K562 (cell line): ENCODE results near the gene MVP. TPM values are rescaled to one million over a fixed set of nuclear protein-coding genes. Genes with fewer than 3 reads are reported as not detected.

Experiments
- CBX1 ChIP-seq: sonication (generic); IDR thresholded peaks from 2 replicates; pipeline ENCODE4 v1.6.1; 2016; ENCODE audit warnings: antibody characterized with exemption, low read depth, mild to moderate bottlenecking
- CHD4 ChIP-seq: fragments of 200-600 bp; sonication (generic); IDR thresholded peaks from 3 replicates; pipeline ENCODE4 v1.6.1; 2012; ENCODE audit warnings: low read depth, mild to moderate bottlenecking, mixed read lengths, low read length, inconsistent platforms; ENCODE audit not compliant: insufficient read depth, insufficient replicate concordance, poor library complexity, severe bottlenecking
- MAZ ChIP-seq, 2 experiments: fragments of 450-650 bp in 1 of 2; sonication (generic) in 1 of 2; formaldehyde crosslinking; IDR thresholded peaks in 1 of 2; conservative IDR thresholded peaks in 1 of 2; 2 replicates each; pipeline versions ENCODE4 v1.4.0 to v1.5.0; 2020; ENCODE audit warnings: mild to moderate bottlenecking in 1 of 2, missing genetic modification reagents in 1 of 2
- MCM2 ChIP-seq: fragments of 450-650 bp; IDR thresholded peaks from 2 replicates; pipeline ENCODE4 v1.6.1; 2017; ENCODE audit warnings: low read depth, mild to moderate bottlenecking
- PRMT5 ChIP-seq: sonication (generic); formaldehyde crosslinking; IDR thresholded peaks from 2 replicates; pipeline ENCODE4 v1.5.0; 2020; ENCODE audit warnings: missing genetic modification reagents
- RUNX1 ChIP-seq: sonication (generic); IDR thresholded peaks from 2 replicates; pipeline ENCODE4 v1.6.1; 2016; ENCODE audit warnings: antibody characterized with exemption, low read depth
- SRSF1 ChIP-seq: fragments of 200-400 bp; formaldehyde crosslinking; IDR thresholded peaks from 2 replicates; pipeline ENCODE4 v1.6.1; 2017; ENCODE audit warnings: mild to moderate bottlenecking, low read depth, low read length, moderate library complexity
- ZNF217 ChIP-seq: sonication (generic); formaldehyde crosslinking; IDR thresholded peaks from 2 replicates; pipeline ENCODE4 v1.8.0; 2022; ENCODE audit warnings: mild to moderate bottlenecking, missing genetic modification reagents
- polyA plus RNA-seq, 8 experiments: library from polyadenylated mRNA; depleted of rRNA in 4 of 8; stranded (reverse) in 5 of 8; unstranded in 3 of 8; fragments of >200 nt; fragmentation: Nextera tagmentation in 2 of 8; fragmentation: Illumina TruSeq in 1 of 8; extraction: Ambion mirVana in 2 of 8; extraction: Trizol in 1 of 8; gene quantifications; 2 replicates each; pipeline versions ENCODE4 v1.2.1 to v1.2.3, GENCODE V29; 2011 to 2014; ENCODE audit warnings: inconsistent platforms in 1 of 8, missing spikeins in 1 of 8
- total RNA-seq, 7 experiments: library from RNA; depleted of rRNA in 6 of 7; stranded (reverse); fragments of >200 nt in 6 of 7; fragmentation: Illumina TruSeq in 2 of 7; extraction: Trizol in 2 of 7; gene quantifications; 2 replicates each; pipeline versions ENCODE4 v1.2.1 to v1.2.3, GENCODE V29; 2011 to 2021; ENCODE audit warnings: low replicate concordance in 1 of 7
- TF ChIP-seq, protein P1 (sequence below): sonication (generic); formaldehyde crosslinking; IDR thresholded peaks from 2 replicates; pipeline ENCODE4 v1.8.0; 2022; ENCODE audit warnings: mild to moderate bottlenecking, missing genetic modification reagents
- TF ChIP-seq, protein P2 (sequence below): fragments of 450-650 bp; conservative IDR thresholded peaks from 2 replicates; pipeline ENCODE4 v1.6.1; 2016; ENCODE audit warnings: missing genetic modification characterization, low read depth, mild to moderate bottlenecking, missing compliant biosample characterization, moderate library complexity
- TF ChIP-seq, protein P3 (sequence below): fragments of 250-450 bp; sonication (Bioruptor Pico); IDR thresholded peaks from 2 replicates; pipeline ENCODE4 v1.5.0; 2020; ENCODE audit warnings: mild to moderate bottlenecking
- TF ChIP-seq, protein P4 (sequence below): fragments of 450-650 bp; formaldehyde crosslinking; IDR thresholded peaks from 2 replicates; pipeline ENCODE4 v1.4.0; 2020; ENCODE audit warnings: mild to moderate bottlenecking, moderate library complexity
- TF ChIP-seq, protein P5 (sequence below): IDR thresholded peaks from 3 replicates; pipeline ENCODE4 v1.6.1; 2011; ENCODE audit warnings: borderline replicate concordance, mild to moderate bottlenecking; ENCODE audit not compliant: insufficient read length, insufficient read depth
- TF ChIP-seq, protein P6 (sequence below), 2 experiments: IDR thresholded peaks; 2 replicates each; pipeline ENCODE4 v1.6.1; 2011; ENCODE audit warnings: borderline replicate concordance in 1 of 2, control low read depth in 1 of 2, low read depth in 1 of 2, low read length in 1 of 2, mild to moderate bottlenecking in 1 of 2, mixed read lengths in 1 of 2, moderate library complexity in 1 of 2; ENCODE audit not compliant: insufficient read depth in 1 of 2, insufficient read length in 1 of 2, poor library complexity in 1 of 2, severe bottlenecking in 1 of 2; ENCODE audit errors: extremely low read depth in 1 of 2
- TF ChIP-seq, protein P7 (sequence below), 2 experiments: fragments of 450-650 bp in 1 of 2; sonication (generic) in 1 of 2; formaldehyde crosslinking in 1 of 2; IDR thresholded peaks in 1 of 2; conservative IDR thresholded peaks in 1 of 2; 2 replicates each; pipeline versions ENCODE4 v1.6.1 to v1.8.1; 2016 to 2023; ENCODE audit warnings: mild to moderate bottlenecking in 2 of 2, moderate library complexity in 2 of 2, inconsistent platforms in 1 of 2, missing genetic modification reagents in 1 of 2

Gene MVP
- total and polyA plus RNA-seq, 9 of the 15 experiments (the other 6 are each of a cell fraction or from before 2014, with no cell fraction given): 0.39 to 1.9 (median 0.76) TPM; not detected in 2

DNA sequence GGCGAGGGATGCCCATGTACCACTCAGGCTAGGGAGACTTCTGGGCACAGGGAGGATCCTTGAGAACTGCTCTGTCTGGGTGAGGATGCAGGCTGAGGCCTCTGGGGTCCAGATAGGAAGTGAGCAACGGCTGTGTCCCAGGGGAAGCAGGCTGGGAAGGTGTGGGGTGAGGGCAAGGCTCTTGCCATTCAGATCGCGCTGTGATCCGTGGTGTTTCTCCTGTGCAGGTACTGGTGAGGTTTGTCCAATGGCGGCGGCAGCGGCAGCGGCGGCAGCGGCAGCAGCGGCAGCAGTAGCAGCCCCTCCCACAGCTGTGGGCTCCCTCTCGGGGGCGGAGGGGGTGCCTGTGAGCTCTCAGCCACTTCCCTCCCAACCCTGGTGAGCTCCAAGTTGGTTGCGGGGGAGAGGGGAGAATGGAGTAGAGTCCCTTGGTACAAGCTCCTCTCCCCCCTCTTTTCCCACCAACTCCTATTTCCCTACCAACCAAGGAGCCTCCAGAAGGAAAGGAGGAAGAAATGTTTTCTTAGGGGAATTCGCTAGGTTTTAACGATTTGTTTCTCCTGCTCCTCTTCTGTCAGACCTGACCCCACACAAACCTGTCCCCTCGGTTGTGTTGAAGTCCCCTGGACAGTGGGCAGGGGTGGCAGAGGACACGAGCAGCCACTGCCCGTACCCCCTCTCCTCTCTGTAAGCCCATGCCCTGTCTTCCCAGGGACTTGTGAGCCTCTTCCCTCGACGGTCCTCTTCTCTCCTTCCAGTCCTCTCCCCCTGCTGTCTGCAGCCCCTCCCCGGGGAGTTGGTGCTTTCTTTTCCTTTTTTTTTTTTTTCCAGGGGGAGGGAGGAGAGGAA, 10.2 kb upstream of the MVP start (continued):
- TF ChIP-seq, protein P1, sequence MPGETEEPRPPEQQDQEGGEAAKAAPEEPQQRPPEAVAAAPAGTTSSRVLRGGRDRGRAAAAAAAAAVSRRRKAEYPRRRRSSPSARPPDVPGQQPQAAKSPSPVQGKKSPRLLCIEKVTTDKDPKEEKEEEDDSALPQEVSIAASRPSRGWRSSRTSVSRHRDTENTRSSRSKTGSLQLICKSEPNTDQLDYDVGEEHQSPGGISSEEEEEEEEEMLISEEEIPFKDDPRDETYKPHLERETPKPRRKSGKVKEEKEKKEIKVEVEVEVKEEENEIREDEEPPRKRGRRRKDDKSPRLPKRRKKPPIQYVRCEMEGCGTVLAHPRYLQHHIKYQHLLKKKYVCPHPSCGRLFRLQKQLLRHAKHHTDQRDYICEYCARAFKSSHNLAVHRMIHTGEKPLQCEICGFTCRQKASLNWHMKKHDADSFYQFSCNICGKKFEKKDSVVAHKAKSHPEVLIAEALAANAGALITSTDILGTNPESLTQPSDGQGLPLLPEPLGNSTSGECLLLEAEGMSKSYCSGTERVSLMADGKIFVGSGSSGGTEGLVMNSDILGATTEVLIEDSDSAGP (CRISPR knock-in tag): no peak
- TF ChIP-seq, protein P2, sequence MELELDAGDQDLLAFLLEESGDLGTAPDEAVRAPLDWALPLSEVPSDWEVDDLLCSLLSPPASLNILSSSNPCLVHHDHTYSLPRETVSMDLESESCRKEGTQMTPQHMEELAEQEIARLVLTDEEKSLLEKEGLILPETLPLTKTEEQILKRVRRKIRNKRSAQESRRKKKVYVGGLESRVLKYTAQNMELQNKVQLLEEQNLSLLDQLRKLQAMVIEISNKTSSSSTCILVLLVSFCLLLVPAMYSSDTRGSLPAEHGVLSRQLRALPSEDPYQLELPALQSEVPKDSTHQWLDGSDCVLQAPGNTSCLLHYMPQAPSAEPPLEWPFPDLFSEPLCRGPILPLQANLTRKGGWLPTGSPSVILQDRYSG (tag): no peak
- TF ChIP-seq, protein P3, sequence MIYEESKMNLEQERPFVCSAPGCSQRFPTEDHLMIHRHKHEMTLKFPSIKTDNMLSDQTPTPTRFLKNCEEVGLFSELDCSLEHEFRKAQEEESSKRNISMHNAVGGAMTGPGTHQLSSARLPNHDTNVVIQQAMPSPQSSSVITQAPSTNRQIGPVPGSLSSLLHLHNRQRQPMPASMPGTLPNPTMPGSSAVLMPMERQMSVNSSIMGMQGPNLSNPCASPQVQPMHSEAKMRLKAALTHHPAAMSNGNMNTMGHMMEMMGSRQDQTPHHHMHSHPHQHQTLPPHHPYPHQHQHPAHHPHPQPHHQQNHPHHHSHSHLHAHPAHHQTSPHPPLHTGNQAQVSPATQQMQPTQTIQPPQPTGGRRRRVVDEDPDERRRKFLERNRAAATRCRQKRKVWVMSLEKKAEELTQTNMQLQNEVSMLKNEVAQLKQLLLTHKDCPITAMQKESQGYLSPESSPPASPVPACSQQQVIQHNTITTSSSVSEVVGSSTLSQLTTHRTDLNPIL (CRISPR knock-in tag): no peak
- TF ChIP-seq, protein P4, sequence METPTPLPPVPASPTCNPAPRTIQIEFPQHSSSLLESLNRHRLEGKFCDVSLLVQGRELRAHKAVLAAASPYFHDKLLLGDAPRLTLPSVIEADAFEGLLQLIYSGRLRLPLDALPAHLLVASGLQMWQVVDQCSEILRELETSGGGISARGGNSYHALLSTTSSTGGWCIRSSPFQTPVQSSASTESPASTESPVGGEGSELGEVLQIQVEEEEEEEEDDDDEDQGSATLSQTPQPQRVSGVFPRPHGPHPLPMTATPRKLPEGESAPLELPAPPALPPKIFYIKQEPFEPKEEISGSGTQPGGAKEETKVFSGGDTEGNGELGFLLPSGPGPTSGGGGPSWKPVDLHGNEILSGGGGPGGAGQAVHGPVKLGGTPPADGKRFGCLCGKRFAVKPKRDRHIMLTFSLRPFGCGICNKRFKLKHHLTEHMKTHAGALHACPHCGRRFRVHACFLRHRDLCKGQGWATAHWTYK (CRISPR knock-in tag): peak; percentile 47; the same call in 1 of the 2 replicates
- TF ChIP-seq MCM2 (no peak), SRSF1 (no peak), CBX1 (0 out of 2 replicates have a peak, but pooled peaks have one; percentile 19), CHD4 (no peak), PRMT5 (CRISPR knock-in tag) (no peak), ZNF217 (CRISPR knock-in tag) (no peak), MAZ (CRISPR knock-in tag; conservative IDR thresholded peaks at IDR 0.05 in 1 of 2, IDR thresholded peaks at IDR 0.05 in 1 of 2) (no peak), RUNX1 (no peak)
- TF ChIP-seq, protein P5, sequence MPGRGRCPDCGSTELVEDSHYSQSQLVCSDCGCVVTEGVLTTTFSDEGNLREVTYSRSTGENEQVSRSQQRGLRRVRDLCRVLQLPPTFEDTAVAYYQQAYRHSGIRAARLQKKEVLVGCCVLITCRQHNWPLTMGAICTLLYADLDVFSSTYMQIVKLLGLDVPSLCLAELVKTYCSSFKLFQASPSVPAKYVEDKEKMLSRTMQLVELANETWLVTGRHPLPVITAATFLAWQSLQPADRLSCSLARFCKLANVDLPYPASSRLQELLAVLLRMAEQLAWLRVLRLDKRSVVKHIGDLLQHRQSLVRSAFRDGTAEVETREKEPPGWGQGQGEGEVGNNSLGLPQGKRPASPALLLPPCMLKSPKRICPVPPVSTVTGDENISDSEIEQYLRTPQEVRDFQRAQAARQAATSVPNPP: no peak
- TF ChIP-seq, protein P6, sequence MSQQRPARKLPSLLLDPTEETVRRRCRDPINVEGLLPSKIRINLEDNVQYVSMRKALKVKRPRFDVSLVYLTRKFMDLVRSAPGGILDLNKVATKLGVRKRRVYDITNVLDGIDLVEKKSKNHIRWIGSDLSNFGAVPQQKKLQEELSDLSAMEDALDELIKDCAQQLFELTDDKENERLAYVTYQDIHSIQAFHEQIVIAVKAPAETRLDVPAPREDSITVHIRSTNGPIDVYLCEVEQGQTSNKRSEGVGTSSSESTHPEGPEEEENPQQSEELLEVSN (IDR thresholded peaks at IDR 0.05; ENCODE audit: borderline replicate concordance in 1 of 2, extremely low read depth in 1 of 2, insufficient read depth in 1 of 2, insufficient read length in 1 of 2, low read depth in 1 of 2, low read length in 1 of 2, poor library complexity in 1 of 2, severe bottlenecking in 1 of 2): no peak
- TF ChIP-seq, protein P7, sequence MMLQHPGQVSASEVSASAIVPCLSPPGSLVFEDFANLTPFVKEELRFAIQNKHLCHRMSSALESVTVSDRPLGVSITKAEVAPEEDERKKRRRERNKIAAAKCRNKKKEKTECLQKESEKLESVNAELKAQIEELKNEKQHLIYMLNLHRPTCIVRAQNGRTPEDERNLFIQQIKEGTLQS (IDR thresholded peaks at IDR 0.05): no peak
- TF ChIP-seq, protein P7 (CRISPR knock-in tag; conservative IDR thresholded peaks at IDR 0.05): no peak
